GM13976 (cell line): ENCODE measurements around the gene RRP36.

ENCODE experiments used
- DNase-seq: peaks from one replicate; pipeline ENCODE4 v3.0.0; 2012; ENCODE audit warnings: low spot score
- in situ Hi-C: fragments of 300-500 bp; cut with MboI; formaldehyde crosslinking; loops from one replicate; pipeline ENCODE4 v1.12.0; 2022; ENCODE audit warnings: low sequenced_read_pairs, mixed read lengths, inconsistent platforms; ENCODE audit not compliant: unreplicated experiment
- TF ChIP-seq, protein P1 (sequence below): IDR thresholded peaks from 2 replicates; pipeline ENCODE4 v1.5.1; 2012; ENCODE audit warnings: borderline replicate concordance, mild to moderate bottlenecking; ENCODE audit not compliant: insufficient read depth; ENCODE audit errors: extremely low read depth, missing control alignments, control extremely low read depth

Gene RRP36

DNA sequence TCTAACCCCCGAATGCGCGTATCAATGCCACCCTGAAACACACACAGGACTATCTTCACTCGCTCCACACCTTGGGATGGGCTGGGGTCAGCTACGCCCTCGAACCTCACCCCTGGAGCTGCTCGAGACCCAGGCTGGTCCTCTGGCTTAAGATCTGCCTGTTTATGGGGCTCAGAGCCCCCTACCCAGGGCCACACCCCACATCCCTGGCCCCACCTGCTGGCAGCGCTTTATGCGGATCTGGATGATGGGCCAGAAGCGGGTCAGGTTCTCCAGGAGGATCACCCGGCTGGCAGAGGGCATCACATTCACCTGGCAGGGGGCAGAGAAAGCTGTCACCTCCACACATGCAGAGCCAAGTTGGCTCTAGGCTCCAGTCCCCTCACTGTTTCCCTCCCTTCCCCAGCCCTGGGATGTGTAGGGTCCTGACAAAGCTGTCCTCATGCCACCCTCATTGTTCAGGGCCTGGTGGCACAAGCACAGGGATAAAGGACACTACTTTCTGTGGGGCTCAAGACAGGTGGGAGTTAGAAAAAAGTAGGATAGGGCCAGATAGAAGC lies 24.0 kb downstream of the RRP36 start:
- no peak for DNase-seq
- in situ Hi-C loops, result no loop called here
- TF ChIP-seq, protein P1, sequence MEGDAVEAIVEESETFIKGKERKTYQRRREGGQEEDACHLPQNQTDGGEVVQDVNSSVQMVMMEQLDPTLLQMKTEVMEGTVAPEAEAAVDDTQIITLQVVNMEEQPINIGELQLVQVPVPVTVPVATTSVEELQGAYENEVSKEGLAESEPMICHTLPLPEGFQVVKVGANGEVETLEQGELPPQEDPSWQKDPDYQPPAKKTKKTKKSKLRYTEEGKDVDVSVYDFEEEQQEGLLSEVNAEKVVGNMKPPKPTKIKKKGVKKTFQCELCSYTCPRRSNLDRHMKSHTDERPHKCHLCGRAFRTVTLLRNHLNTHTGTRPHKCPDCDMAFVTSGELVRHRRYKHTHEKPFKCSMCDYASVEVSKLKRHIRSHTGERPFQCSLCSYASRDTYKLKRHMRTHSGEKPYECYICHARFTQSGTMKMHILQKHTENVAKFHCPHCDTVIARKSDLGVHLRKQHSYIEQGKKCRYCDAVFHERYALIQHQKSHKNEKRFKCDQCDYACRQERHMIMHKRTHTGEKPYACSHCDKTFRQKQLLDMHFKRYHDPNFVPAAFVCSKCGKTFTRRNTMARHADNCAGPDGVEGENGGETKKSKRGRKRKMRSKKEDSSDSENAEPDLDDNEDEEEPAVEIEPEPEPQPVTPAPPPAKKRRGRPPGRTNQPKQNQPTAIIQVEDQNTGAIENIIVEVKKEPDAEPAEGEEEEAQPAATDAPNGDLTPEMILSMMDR, result no peak

GRCh38 chr6:43047998-43048397 lies 26.6 kb downstream of the RRP36 start:
- TF ChIP-seq, protein P1, result no peak
- in situ Hi-C loops, result no loop called here
- no peak for DNase-seq

DNA sequence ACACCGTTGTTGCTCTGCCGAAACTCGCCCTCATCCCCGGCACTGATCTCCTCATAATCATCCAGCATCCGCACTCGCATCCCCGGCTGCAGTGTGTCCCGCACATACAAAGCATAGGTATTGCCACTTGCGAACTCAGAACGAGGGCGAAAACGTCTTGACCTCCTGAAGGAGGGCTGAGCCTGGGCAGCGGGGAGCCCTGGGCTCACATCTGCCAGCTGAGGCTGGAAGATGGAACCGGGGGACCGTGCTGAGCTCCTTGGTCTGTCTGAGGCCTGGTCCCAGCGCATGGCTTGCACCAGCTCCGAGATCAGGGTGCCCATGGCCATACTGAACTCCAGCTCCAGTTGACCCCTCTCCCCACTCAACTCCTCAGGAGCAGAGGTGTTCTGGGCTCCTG lies 29.6 kb downstream of the RRP36 start:
- no peak for DNase-seq
- in situ Hi-C loops, result no loop called here
- TF ChIP-seq, protein P1, result no peak

GRCh38 chr6:43052225-43052841 lies 30.9 kb downstream of the RRP36 start:
- DNase-seq, result no peak
- TF ChIP-seq, protein P1, result no peak
- in situ Hi-C loops, result no loop called here

GRCh38 chr6:43052842-43053544 lies 31.6 kb downstream of the RRP36 start:
- TF ChIP-seq, protein P1, result no peak
- DNase-seq, result peak; percentile 64
- in situ Hi-C loops, result no loop called here

GRCh38 chr6:43053545-43054205 lies 32.3 kb downstream of the RRP36 start, which contains the start of gene CUL7:
Gene CUL7 (minus strand): TSS chr6:43053851. CDS start chr6:43052788, 1,063 bp downstream.
- in situ Hi-C loops, result no loop called here
- peak; percentile 98 for DNase-seq
- TF ChIP-seq, protein P1, result no peak
